HEK293 (cell line): Measurements from ENCODE around the gene ZBP1.
A peak's percentile ranks its signal among the peaks of the same experiment; 100 is the strongest.

Experiments used
- CTCF ChIA-PET: fragments of 350-600 bp; formaldehyde crosslinking; extraction: SDS; loops from one replicate; lab custom pipeline; 2021; ENCODE audit warnings: antibody characterized with exemption; lab: Yijun Ruan, JAX
- POLR2A ChIA-PET: fragments of 300-600 bp; formaldehyde crosslinking; extraction: SDS; loops from one replicate; lab custom pipeline; 2020; ENCODE audit warnings: antibody characterized with exemption, inconsistent platforms; lab: Yijun Ruan, JAX
- H3K27ac ChIP-seq: fragments of 200-500 bp; sonication (Bioruptor generic); 2 replicates; pipeline ENCODE4 v1.5.1; 2014; ENCODE audit warnings: low read depth, low read length, control low read depth, inconsistent platforms; ENCODE audit errors: extremely low read depth
- H3K36me3 ChIP-seq, 2 experiments: fragments of 200-500 bp in 1 of 2; sonication (Bioruptor generic) in 1 of 2; 1 replicate in 1 of 2; 2 replicates in 1 of 2; pipeline ENCODE4 v1.5.1; 2014 to 2017; ENCODE audit warnings: inconsistent platforms in 2 of 2, low read length in 2 of 2; ENCODE audit not compliant: control insufficient read depth in 2 of 2, insufficient read depth in 1 of 2
- H3K4me1 ChIP-seq: fragments of 200-500 bp; sonication (Bioruptor generic); 2 replicates; pipeline ENCODE4 v1.5.1; 2014; ENCODE audit warnings: mild to moderate bottlenecking, low read length, inconsistent platforms; ENCODE audit not compliant: control insufficient read depth, insufficient read depth
- H3K4me3 ChIP-seq: 2 replicates; pipeline ENCODE4 v1.5.1; 2011; ENCODE audit warnings: low read depth, mild to moderate bottlenecking, control low read depth, low read length, moderate library complexity
- H3K9me3 ChIP-seq: fragments of 200-500 bp; sonication (Bioruptor generic); 2 replicates; pipeline ENCODE4 v1.5.1; 2014; ENCODE audit warnings: low read depth, low read length, inconsistent platforms; ENCODE audit not compliant: control insufficient read depth, insufficient read depth
- GLI2 ChIP-seq: fragments of 450-650 bp; formaldehyde crosslinking; IDR thresholded peaks from 2 replicates; pipeline ENCODE4; 2017; ENCODE audit warnings: missing biosample characterization, missing genetic modification characterization, low read depth, borderline replicate concordance
- MYNN ChIP-seq: fragments of 450-650 bp; formaldehyde crosslinking; IDR thresholded peaks from 2 replicates; pipeline ENCODE4 v1.5.1; 2016; ENCODE audit warnings: missing biosample characterization, missing genetic modification characterization, borderline replicate concordance
- ZEB2 ChIP-seq: fragments of 450-650 bp; formaldehyde crosslinking; IDR thresholded peaks from 2 replicates; pipeline ENCODE4 v1.5.1; 2016; ENCODE audit warnings: missing biosample characterization, missing genetic modification characterization
- ZIC2 ChIP-seq: fragments of 450-650 bp; formaldehyde crosslinking; IDR thresholded peaks from 2 replicates; pipeline ENCODE4 v1.5.1; 2016; ENCODE audit warnings: missing biosample characterization, missing genetic modification characterization
- ZNF140 ChIP-seq: fragments of 450-650 bp; formaldehyde crosslinking; IDR thresholded peaks from 2 replicates; pipeline ENCODE4 v1.5.1; 2016; ENCODE audit warnings: missing biosample characterization, missing genetic modification characterization
- ZNF16 ChIP-seq: fragments of 450-650 bp; formaldehyde crosslinking; IDR thresholded peaks from 2 replicates; pipeline ENCODE4 v1.5.1; 2016; ENCODE audit warnings: low read depth, missing biosample characterization, missing genetic modification characterization
- ZNF521 ChIP-seq: fragments of 450-650 bp; formaldehyde crosslinking; IDR thresholded peaks from 2 replicates; pipeline ENCODE4 v1.5.1; 2017; ENCODE audit warnings: missing biosample characterization, mild to moderate bottlenecking, missing genetic modification characterization
- ZNF660 ChIP-seq: fragments of 450-650 bp; IDR thresholded peaks from 2 replicates; pipeline ENCODE4 v1.5.1; 2018; ENCODE audit warnings: missing biosample characterization, mild to moderate bottlenecking, missing genetic modification characterization
- ZSCAN23 ChIP-seq: fragments of 450-650 bp; formaldehyde crosslinking; IDR thresholded peaks from 2 replicates; pipeline ENCODE4 v1.5.1; 2016; ENCODE audit warnings: missing biosample characterization, missing genetic modification characterization
- TF ChIP-seq, protein P1 (sequence below): fragments of 450-650 bp; formaldehyde crosslinking; IDR thresholded peaks from 2 replicates; pipeline ENCODE4 v1.5.1; 2016; ENCODE audit warnings: missing biosample characterization, missing genetic modification characterization
- TF ChIP-seq, protein P2 (sequence below): sonication (generic); formaldehyde crosslinking; IDR thresholded peaks from 2 replicates; pipeline ENCODE4 v1.8.1; 2022; ENCODE audit warnings: mild to moderate bottlenecking, moderate library complexity, missing genetic modification reagents
- TF ChIP-seq, protein P3 (sequence below): fragments of 450-650 bp; IDR thresholded peaks from 2 replicates; pipeline ENCODE4 v1.5.1; 2018; ENCODE audit warnings: missing biosample characterization, mild to moderate bottlenecking, missing genetic modification characterization

The ZBP1 gene

GRCh38 chr20:57615445-57615811, 4.8 kb downstream of the ZBP1 start (continued):
- TF ChIP-seq, protein P1, sequence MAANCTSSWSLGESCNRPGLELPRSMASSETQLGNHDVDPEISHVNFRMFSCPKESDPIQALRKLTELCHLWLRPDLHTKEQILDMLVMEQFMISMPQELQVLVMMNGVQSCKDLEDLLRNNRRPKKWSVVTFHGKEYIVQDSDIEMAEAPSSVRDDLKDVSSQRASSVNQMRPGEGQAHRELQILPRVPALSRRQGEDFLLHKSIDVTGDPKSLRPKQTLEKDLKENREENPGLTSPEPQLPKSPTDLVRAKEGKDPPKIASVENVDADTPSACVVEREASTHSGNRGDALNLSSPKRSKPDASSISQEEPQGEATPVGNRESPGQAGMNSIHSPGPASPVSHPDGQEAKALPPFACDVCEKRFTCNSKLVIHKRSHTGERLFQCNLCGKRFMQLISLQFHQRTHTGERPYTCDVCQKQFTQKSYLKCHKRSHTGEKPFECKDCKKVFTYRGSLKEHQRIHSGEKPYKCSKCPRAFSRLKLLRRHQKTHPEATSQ (tag by site-specific recombination) = no peak
- no peak for TF ChIP-seq ZEB2
- no peak for TF ChIP-seq MYNN (tag by site-specific recombination)

- H3K4me3 ChIP-seq = no peak overlapping the region
- no peak overlapping the region for H3K27ac ChIP-seq
- no peaks in the 10 kb centered on the region for H3K9me3 ChIP-seq
- CTCF ChIA-PET = interaction anchor here (0.8 to 0.9 kb wide), 2 partner anchors 19 to 101 kb away, joined by 3 to 4 read pairs; no protein-coding TSS in a partner anchor
- TF ChIP-seq ZNF16 (tag by site-specific recombination) (no peak), ZNF521 (tag by site-specific recombination) (no peak), ZSCAN23 (tag by site-specific recombination) (no peak), GLI2 (tag by site-specific recombination) (no peak), ZNF660 (tag by site-specific recombination) (no peak)
- TF ChIP-seq, protein P2, sequence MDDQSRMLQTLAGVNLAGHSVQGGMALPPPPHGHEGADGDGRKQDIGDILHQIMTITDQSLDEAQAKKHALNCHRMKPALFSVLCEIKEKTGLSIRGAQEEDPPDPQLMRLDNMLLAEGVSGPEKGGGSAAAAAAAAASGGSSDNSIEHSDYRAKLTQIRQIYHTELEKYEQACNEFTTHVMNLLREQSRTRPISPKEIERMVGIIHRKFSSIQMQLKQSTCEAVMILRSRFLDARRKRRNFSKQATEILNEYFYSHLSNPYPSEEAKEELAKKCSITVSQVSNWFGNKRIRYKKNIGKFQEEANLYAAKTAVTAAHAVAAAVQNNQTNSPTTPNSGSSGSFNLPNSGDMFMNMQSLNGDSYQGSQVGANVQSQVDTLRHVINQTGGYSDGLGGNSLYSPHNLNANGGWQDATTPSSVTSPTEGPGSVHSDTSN = no peak
- TF ChIP-seq, all 188 proteins: peak for 0
- no peaks in the 10 kb centered on the region for H3K36me3 ChIP-seq
- POLR2A ChIA-PET = no interaction called here
- H3K4me1 ChIP-seq = peaks cover 3% of the 10 kb centered on the region; the same call in 1 of the 2 replicates
These were observed 5.5 kb downstream of the ZBP1 start for GRCh38 chr20:57614490-57615444.

DNA sequence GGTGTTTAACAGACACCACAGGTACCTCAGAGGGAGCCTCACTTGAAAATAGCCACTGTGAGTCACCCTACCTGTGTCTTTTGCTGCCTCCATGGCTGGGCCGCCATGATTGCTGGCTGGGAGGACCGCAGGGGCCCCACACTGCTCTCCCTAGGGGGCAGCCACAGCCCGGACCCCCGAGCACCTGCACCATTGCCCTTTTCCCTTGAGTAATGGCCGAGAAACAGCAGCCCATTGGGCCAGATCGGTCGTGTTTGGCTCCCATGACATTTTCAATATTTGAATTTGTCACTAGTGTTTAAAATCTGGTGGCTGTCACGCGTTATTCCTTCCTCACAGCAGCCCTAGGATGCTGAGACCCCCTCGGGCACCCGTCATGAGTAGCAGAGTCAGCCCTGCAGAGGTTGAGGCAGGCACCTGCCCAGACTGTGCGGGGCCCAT, 6.7 kb downstream of the ZBP1 start:
- CTCF ChIA-PET = interaction anchor here (1.5 kb wide), 1 partner anchor 474 kb away, joined by 3 read pairs; no protein-coding TSS in a partner anchor
- Histone ChIP-seq H3K4me1 (no peaks in the 10 kb centered on the region), H3K27ac (no peak overlapping the region), H3K9me3 (no peaks in the 10 kb centered on the region), H3K36me3 (no peaks in the 10 kb centered on the region), H3K4me3 (no peak overlapping the region)
- TF ChIP-seq ZNF140 (tag by site-specific recombination) = no peak
- peak; percentile 45; the same call in 1 of the 2 replicates for TF ChIP-seq ZIC2 (tag by site-specific recombination)
- POLR2A ChIA-PET = no interaction called here

- POLR2A ChIA-PET = no interaction called here
These were observed 7.3 kb downstream of the ZBP1 start for GRCh38 chr20:57612916-57613315.

More at GRCh38 chr20:57612916-57613315, 7.3 kb downstream of the ZBP1 start:
- no peak overlapping the region for H3K27ac ChIP-seq
- no peak overlapping the region for H3K4me3 ChIP-seq
- no peaks in the 10 kb centered on the region for H3K36me3 ChIP-seq
- CTCF ChIA-PET = interaction anchor here (1.5 kb wide), 1 partner anchor 475 kb away, joined by 3 read pairs; no protein-coding TSS in a partner anchor
- H3K4me1 ChIP-seq = no peaks in the 10 kb centered on the region
- no peaks in the 10 kb centered on the region for H3K9me3 ChIP-seq
- TF ChIP-seq, protein P3, sequence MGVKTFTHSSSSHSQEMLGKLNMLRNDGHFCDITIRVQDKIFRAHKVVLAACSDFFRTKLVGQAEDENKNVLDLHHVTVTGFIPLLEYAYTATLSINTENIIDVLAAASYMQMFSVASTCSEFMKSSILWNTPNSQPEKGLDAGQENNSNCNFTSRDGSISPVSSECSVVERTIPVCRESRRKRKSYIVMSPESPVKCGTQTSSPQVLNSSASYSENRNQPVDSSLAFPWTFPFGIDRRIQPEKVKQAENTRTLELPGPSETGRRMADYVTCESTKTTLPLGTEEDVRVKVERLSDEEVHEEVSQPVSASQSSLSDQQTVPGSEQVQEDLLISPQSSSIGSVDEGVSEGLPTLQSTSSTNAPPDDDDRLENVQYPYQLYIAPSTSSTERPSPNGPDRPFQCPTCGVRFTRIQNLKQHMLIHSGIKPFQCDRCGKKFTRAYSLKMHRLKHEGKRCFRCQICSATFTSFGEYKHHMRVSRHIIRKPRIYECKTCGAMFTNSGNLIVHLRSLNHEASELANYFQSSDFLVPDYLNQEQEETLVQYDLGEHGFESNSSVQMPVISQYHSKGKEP (tag by site-specific recombination) = no peak
